ENCODE results near the gene IFT43.

IFT43 gene

GRCh38 chr14:75985618-75986438 is at the start of gene IFT43:
Gene IFT43, plus strand, starts transcription at chr14:75985763. Its CDS starts 24 bp downstream, at chr14:75985787.
- DNase-seq, result peak; percentile 82 to 86

- no peak for DNase-seq
Measured at GRCh38 chr14:75939200-75939599, 46.4 kb upstream of the IFT43 start.

- DNase-seq, result no peak
Measured at GRCh38 chr14:75941030-75941429, 44.5 kb upstream of the IFT43 start.

GRCh38 chr14:75944607-75945241 is 40.8 kb upstream of the IFT43 start:
- no peak for DNase-seq

- DNase-seq, result no peak
Measured at GRCh38 chr14:75946785-75947184, 38.8 kb upstream of the IFT43 start.

GRCh38 chr14:75952489-75952888 is 33.1 kb upstream of the IFT43 start:
- no peak for DNase-seq

GRCh38 chr14:75959031-75959430 is 26.5 kb upstream of the IFT43 start:
- DNase-seq, result no peak

GRCh38 chr14:75960231-75960630 is 25.3 kb upstream of the IFT43 start:
- DNase-seq, result no peak

- DNase-seq, result no peak
Measured at GRCh38 chr14:75961662-75962061, 23.9 kb upstream of the IFT43 start.

GRCh38 chr14:75967866-75968265 is 17.7 kb upstream of the IFT43 start:
- no peak for DNase-seq

- DNase-seq, result no peak
Measured at GRCh38 chr14:75968456-75968855, 17.1 kb upstream of the IFT43 start.

- no peak for DNase-seq
Measured at GRCh38 chr14:75969126-75969525, 16.4 kb upstream of the IFT43 start.

- no peak for DNase-seq
Measured at GRCh38 chr14:75969891-75970290, 15.7 kb upstream of the IFT43 start.

GRCh38 chr14:75970989-75971388 is 14.6 kb upstream of the IFT43 start:
- no peak for DNase-seq

GRCh38 chr14:75971509-75971908 is 14.1 kb upstream of the IFT43 start:
- DNase-seq, result no peak

GRCh38 chr14:75972801-75973421 is 12.7 kb upstream of the IFT43 start:
- no peak for DNase-seq

GRCh38 chr14:75976826-75977581 is 8.6 kb upstream of the IFT43 start:
- DNase-seq, result no peak

GRCh38 chr14:75977582-75977943 is 8.0 kb upstream of the IFT43 start:
- DNase-seq, result no peak

GRCh38 chr14:75978249-75978731 is 7.3 kb upstream of the IFT43 start:
- no peak for DNase-seq

- DNase-seq, result no peak
Measured at GRCh38 chr14:75979071-75979571, 6.4 kb upstream of the IFT43 start.

GRCh38 chr14:75979648-75980565 is 5.7 kb upstream of the IFT43 start:
- DNase-seq, result no peak

- DNase-seq, result no peak
Measured at GRCh38 chr14:75980856-75981255, 4.7 kb upstream of the IFT43 start.
